ENCODE results near the gene C4A. TPM values are rescaled to one million over a fixed set of nuclear protein-coding genes. Genes with fewer than 3 reads are reported as not detected.

C4A gene
- total RNA-seq, 4 donors from 2014 or later, result 181 to 401 (median 227) TPM

DNA sequence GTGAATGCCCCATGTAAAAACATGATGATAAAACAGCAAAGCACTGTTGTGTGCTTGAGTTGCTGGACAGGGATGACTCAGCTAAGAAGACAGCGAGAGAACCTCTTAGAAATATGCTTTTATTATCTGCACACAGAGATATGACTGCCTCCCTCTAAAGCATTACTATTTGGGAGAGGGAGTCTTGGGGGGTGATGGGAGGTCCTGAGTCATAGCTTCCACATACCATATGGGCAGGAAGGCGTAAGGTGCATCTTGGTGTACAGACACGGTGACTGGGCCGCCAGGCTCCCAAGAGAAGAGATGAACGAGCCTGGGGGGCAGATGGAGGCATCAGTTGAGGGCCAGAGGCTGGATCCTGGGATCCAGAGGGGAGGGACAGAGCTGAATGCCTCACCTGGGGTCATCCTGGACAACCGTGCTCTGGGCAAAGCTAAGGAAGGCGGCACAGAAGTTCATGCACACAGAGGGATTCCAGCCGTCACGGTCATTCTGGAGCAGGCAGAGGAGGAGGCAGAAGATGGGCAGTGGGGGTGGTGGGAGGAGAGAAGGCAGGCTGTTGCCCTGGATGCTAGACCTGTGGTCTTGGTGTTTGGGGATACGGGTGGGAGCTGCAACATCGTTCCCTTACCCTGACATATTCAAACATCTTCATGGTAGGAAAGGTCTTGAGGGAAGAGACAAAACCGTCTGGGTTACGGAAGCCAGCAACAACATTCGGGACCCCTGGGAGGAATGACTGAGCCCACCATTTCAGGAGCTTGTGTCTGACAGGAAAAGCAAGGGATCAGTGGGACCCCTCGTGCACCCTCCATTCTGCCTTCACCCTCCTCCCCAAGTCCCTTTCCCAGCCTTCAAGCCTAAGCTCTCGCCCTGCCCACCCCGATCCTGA, 11.9 kb upstream of the C4A start:
- intact Hi-C loops (cut with DNase I), result loop anchor here (10.0 kb wide), 1 partner anchor 295 kb away; no protein-coding TSS in a partner anchor
- H3K9me3 ChIP-seq, result no peaks in the 10 kb centered on the region
- H3K4me1 ChIP-seq, result peaks cover 12 to 18% of the 10 kb centered on the region in 2 donors
- WGBS, 2 donors, result 85 to 87% methylated on average over 14 to 17 of the region's 17 CpGs
- H3K4me3 ChIP-seq (replicated peaks in 1 of 3), result no peak overlapping the region
- H3K27ac ChIP-seq, result no peak overlapping the region
- no peaks in the 10 kb centered on the region for H3K27me3 ChIP-seq
- H3K36me3 ChIP-seq, result peaks cover 36 to 43% of the 10 kb centered on the region in 2 donors
- no peak for TF ChIP-seq POLR2A (IDR thresholded peaks at IDR 0.05)
- DNase-seq, result no peak

- DNase-seq, result no peak
- TF ChIP-seq, protein P1, sequence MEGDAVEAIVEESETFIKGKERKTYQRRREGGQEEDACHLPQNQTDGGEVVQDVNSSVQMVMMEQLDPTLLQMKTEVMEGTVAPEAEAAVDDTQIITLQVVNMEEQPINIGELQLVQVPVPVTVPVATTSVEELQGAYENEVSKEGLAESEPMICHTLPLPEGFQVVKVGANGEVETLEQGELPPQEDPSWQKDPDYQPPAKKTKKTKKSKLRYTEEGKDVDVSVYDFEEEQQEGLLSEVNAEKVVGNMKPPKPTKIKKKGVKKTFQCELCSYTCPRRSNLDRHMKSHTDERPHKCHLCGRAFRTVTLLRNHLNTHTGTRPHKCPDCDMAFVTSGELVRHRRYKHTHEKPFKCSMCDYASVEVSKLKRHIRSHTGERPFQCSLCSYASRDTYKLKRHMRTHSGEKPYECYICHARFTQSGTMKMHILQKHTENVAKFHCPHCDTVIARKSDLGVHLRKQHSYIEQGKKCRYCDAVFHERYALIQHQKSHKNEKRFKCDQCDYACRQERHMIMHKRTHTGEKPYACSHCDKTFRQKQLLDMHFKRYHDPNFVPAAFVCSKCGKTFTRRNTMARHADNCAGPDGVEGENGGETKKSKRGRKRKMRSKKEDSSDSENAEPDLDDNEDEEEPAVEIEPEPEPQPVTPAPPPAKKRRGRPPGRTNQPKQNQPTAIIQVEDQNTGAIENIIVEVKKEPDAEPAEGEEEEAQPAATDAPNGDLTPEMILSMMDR (IDR thresholded peaks at IDR 0.05), result no peak
- TF ChIP-seq POLR2A (IDR thresholded peaks at IDR 0.05), result no peak
- Histone ChIP-seq H3K4me3 (replicated peaks in 1 of 3) (peak overlapping the region in 1 of 3 donors; percentile 87), H3K9me3 (no peaks in the 10 kb centered on the region), H3K27me3 (no peaks in the 10 kb centered on the region), H3K4me1 (peaks cover 12 to 18% of the 10 kb centered on the region in 2 donors), H3K36me3 (peaks cover 36 to 37% of the 10 kb centered on the region in 2 donors), H3K27ac (peak overlapping the region; percentile 93 to 97 (median 97))
- WGBS, 2 donors, result 83 to 87% methylated on average over 11 to 15 of the region's 18 CpGs
- intact Hi-C loops (cut with DNase I), result no loop called here
Observed at GRCh38 chr6:31970604-31971271, 11.1 kb upstream of the C4A start.

DNA sequence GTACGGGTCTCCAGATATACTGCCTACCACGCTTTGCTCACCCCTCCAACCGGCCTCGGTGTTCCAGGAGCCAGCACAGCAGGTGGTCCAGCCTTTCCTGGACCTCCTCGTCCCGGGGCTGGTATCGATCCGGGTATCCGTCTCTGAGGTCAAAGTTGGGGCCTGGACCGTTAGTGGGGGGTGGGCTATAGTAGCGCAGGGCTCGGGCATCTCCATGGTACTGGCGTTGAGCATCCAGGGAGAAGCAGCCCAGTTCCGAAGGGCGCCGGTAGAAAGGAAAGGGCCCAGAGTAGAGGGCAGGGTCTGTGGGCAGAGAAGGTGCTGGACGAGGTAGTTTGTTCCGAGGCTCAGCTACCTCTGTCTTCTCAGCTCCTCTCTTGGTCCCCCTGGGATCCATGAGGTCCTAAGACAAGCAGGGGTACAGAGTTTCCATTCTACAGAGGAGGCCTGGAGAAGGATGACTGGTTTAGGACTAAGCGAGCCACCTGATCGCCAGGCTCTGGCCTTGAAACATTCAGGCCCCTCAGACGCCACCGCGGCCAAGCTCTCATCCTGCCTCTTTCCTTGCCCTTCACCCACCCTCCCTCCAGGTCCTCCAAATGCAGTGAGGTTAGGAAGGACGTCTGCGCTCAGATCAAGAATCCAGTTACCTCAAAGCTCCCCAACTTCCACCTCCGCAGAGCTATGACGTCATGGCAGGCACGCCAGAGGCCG, 10.4 kb upstream of the C4A start:
- Histone ChIP-seq H3K36me3 (peaks cover 35 to 36% of the 10 kb centered on the region in 2 donors), H3K27me3 (no peaks in the 10 kb centered on the region), H3K27ac (peak overlapping the region; percentile 93 to 97 (median 97)), H3K4me1 (peaks cover 12 to 18% of the 10 kb centered on the region in 2 donors), H3K4me3 (replicated peaks in 1 of 3) (peak overlapping the region; percentile 38 to 91 (median 87)), H3K9me3 (no peaks in the 10 kb centered on the region)
- intact Hi-C loops (cut with DNase I), result no loop called here
- TF ChIP-seq, protein P1 (IDR thresholded peaks at IDR 0.05), result no peak
- TF ChIP-seq POLR2A (IDR thresholded peaks at IDR 0.05), result no peak
- peak in 1 of 2 donors; percentile 3 for DNase-seq
- WGBS, 2 donors, result 27 to 33% methylated on average over 28 to 29 of the region's 29 CpGs

DNA sequence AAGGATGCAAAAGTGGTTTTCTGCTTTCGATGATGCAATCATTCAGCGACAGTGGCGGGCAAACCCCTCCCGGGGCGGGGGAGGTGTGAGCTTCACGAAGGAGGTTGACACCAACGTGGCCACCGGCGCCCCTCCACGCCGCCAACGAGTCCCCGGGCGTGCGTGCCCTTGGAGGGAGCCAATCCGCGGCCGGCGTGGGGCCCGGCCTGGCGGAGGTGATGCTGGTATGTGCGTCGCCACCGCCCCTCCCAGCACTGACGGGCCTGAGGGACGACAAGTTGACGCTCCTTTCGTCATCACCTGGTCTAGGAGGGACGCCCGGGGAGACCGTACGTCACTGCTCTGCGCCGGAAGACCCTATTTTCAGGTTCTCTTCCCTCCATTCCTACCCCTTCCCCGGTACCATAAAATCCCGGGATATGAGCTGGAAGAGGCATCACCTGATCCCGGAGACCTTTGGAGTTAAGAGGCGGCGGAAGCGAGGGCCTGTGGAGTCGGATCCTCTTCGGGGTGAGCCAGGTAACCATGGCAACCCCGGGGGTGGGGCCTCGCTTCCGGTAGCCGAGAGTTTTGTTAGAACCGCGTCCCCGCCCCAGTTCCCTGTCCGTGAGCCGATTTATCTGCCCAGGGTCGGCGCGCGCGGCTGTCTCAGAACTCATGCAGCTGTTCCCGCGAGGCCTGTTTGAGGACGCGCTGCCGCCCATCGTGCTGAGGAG, 9.7 kb upstream of the C4A start, which contains the start of gene DXO:
Gene DXO, minus strand, starts transcription at position 146 of the 716 bp plus-strand sequence. CDS start 463 bp downstream, outside the sequence.
- intact Hi-C loops (cut with DNase I), result no loop called here
- Histone ChIP-seq H3K9me3 (no peaks in the 10 kb centered on the region), H3K4me3 (replicated peaks in 1 of 3) (peak within 1 kb of the TSS; percentile 38 to 91 (median 87)), H3K4me1 (peaks cover 12 to 18% of the 10 kb centered on the region in 2 donors), H3K27me3 (no peaks in the 10 kb centered on the region), H3K36me3 (peaks cover 27 to 29% of the 10 kb centered on the region in 2 donors), H3K27ac (peak within 1 kb of the TSS; percentile 93 to 97 (median 97))
- 0 to 1% methylated on average over 11 to 34 of the region's 62 CpGs for WGBS, 2 donors
- peak; percentile 97 for DNase-seq
- TF ChIP-seq POLR2A (IDR thresholded peaks at IDR 0.05), result peak in 1 of 2 donors; percentile 65
- TF ChIP-seq, protein P1 (IDR thresholded peaks at IDR 0.05), result no peak
